OCI-M2 (cell line): ENCODE results near the gene C1orf167.

Experiments
- DNase-seq: peaks from one replicate; lab custom pipeline; 2025; ENCODE audit not compliant: unreplicated experiment; lab: John Stamatoyannopoulos, UW

C1orf167 gene

DNA sequence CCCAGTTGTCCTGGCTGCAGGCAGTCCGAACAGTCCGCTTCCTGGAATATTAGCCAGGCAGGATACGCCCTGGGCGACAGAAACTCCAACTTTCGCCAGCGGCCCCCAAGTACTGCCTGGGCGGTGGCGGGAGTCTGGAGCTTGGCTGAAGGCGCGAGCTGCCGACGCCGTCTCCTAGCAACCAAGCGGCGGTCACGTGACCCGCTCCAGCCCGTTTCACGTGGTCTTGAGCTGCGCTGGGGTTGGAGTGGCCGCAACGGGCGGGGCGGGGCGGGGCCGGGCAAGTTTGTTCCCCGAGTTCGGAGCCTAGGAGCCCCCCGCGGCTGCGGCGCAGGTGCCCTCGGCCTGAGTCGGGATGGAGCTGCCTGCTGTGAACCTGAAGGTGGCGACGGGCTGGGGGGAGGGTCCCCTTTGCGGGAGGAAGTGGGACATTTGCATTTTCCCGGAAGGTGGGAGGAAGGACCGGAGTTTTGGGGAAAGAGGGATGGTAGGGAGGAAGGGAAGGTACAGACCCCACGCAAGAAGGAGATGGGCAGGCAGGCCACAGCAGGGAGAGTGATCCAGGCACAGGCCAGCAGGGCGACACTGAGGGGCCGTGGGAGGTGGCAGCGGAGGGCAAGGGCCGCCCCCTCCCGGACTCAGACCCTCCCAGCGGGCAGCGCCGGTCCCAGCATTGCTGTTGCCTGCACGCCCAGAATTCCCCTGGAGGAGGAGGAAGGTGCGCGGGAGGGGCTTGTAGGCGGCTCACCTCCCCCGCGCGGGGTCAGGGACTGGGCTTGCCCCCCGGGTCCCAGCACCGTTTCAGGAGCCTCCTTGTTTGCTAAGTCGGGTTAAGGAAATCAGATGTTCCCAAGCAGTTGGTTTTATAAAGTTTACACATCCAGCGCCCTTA lies 25.9 kb upstream of the C1orf167 start, which contains the start of gene AGTRAP:
TSS of gene AGTRAP (plus strand) at position 283 of the 892 bp plus-strand sequence. CDS start at position 356, 73 bp downstream.
- no peak for DNase-seq

DNA sequence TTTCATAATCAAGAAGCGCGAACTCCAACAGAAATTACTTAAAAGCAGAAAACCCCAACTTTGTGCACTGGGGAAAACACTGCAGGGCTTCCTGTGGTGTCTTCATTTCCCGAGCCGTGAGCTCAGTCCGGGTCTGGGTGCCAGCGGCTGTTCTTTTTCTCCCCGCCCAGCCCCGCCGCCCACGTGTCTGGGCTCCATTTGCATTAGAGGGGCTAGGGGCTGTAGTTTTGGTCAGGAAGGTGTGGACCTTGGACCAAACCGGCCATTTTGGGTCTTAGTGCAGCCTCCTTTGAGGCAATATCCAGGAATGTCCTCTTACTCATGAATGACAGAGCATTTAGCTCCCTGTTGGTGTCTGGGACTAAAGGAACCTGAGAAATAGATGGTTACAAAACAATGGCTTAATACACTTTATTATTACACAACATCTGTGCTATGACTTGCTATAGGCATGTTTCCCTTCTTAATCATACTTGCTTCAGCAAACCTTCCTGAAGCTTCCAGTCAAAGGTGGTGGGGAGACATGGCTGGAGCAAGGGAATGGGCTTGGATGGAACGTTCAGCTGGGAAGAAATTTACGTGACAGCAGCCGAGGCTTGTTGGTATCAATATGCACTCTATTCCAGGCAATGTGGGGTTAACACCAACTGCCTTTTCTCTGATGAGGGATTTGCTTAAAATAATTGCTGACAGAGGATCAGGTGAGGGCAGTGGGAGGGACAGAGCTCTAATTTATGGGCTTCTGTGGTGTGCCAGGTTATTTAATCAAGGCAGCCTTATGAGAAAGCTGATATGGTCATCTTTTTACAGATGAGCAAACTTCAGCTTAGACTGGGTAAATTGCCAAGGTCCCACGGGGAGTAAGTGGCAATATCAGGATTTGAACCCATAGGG lies 25.0 kb upstream of the C1orf167 start:
- no peak for DNase-seq

DNA sequence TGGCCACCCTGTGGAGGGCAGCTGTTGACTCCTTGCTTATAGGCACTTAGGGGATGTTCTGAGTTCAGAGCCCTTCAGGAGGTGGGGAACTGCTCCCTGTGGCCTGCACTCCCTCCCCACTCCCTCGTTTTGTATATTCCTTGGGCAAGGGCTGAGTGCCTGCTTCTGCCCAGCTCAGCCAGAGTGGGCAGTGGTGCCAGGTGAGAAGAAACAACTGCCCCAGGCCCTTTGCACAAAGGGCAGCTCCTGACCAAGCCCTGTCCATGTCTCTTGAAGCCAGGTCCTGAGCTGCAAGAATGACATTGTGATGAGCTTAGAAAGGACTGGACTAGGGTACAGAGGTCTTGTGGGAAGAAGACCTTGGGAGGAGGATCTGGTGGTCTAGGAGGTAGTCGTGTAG lies 23.9 kb upstream of the C1orf167 start:
- DNase-seq: no peak

DNA sequence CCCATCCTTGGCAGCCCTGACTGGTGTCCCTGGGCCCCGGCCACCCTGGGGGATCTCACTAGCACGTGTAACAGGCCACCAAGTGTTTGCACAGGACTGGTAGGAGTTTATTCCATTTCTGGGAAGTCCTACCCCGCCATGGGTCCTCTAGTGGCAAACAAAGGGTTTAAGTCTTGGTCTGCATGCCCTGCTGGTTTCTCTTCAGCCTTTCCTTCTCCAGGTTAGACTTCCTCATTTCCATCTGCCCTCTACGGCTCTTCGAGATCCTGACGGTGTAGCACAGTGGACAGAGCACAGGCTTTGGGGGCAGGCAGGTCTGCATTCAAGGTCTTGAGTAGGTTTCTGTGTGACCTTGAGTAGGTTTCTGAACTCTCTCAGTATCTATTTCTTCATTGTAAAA lies 23.2 kb upstream of the C1orf167 start:
- DNase-seq: no peak

DNA sequence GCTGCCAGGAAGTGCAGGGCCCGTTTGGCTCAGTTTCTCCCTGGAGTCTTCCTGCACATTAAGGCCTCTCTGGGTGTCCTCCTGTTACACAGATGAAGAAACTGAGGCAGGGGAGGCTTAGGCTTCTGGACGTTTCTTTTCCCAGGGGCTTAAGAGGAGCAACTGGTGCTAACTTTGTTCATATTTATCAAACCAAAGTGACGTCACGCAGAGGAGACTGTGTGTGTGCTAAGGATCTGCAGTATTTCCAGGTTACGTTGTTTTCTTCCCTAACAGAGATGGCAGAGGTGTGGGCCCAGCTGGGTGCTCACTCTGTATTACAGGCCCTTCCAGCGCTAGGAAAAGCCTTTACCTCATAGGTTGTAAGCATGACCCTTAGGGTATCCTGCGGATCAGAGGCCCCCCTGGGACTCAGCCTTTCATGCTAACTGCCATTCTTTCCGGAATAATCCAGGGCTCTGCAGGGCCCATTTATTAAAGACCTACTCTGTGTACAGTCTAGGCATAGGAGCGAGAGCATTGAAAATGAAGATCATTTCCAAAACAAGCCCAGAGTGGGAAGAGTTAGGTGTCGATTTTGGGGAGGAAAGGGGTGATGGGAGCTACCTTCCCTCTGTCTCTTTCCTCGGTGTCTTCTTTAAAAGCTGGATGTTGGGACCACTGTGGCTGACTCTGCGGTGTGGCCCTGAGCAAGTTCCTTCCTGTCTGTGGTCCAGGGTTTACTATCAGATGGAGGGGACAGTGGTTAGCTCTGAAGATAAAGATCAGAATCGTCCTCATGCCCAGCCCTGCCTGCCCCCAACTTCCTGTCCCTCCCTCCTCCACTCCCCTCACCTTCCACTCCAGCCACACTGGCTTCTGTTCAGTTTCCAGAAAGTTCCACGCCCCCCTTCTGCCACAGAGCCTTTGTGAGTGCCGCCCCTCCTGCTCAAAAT lies 21.5 kb upstream of the C1orf167 start:
- DNase-seq: no peak

DNA sequence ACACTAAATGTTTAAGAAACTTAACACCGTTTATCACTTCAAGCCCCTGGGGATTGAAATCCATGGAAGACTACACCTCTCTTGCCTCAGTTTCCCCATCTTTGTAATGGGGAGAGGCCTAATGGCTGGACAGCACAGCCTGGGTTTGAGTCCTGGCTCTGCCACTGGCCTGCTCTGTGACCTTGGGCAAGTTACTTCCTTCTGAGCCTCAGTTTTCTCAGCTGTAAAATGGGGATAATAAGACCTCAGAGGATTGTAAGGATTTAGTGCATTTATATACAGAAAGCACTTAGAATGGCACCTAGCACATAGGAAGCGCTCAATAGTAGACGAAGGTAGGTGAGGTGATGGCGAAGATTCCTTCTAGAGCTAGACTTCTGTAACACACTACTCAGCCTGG lies 20.5 kb upstream of the C1orf167 start:
- DNase-seq: no peak

DNA sequence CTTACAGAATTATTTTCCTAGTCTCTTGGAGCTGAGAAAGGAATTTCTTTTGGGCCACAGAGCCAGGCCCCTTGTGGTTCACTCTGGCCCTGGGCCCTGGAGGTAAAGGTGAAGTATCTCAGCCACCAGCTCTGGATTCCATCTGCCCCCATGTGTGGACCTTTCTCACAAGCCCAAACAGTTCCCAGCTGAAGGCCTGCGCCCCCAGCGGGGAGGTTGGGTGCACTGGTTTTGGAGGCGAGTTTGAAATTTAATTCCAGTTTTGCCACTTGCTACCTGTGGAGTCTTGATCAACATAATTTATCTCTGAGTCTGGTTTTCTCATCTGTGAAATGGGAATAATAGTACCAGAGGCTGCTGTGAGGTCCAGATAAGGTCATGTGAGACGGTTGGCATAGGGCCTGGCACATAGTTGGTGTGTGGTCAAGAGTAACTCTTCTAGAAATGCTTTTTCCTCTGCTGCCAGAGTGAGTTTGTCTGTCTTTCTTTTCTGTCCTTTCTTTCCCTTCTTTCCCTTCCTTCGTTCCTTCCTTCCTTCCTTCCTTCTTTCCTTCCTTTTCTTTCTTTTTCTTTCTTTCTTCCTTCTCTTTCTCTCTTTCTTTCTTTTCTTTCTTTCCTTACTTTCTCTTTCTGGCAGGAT lies 20.0 kb upstream of the C1orf167 start:
- no peak for DNase-seq

DNA sequence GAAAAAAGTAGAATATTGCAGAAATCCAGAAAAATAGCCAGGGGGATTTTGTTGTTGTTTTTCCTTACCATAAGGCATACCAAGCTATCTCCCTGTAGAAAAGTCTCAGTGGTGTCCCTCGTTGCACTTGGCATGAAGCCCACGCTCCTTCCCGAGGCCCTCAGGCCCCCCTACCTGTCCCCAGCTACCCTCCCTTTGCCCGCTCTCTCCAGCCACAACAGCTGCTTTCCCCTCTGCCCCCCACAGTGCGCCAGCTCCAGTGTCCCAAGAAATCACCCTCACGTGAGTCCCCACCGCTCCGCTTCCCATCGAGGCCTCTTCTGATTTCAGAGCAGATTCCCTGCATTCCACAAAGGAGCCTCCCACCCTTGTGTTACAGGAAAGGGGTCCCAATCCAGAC lies 17.7 kb upstream of the C1orf167 start:
- no peak for DNase-seq

DNA sequence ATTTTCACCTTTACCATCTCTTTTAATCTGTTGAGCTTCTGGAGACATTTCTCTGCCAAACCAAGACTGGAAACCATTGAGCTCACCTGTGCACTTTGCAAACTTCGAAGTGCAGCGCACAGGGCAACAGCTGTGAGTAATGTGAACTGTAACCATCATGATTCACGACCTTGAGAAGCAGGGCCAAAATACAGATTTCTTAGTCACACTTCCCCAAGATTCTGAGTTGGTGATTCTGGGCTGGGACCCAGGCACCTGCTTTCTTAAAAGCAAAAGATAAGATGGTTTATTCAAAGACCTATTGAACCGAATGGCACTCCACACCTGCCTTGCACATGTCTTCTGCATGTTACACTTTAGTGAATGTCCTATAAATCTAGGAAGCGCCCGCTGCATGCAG lies 15.9 kb upstream of the C1orf167 start:
- no peak for DNase-seq

DNA sequence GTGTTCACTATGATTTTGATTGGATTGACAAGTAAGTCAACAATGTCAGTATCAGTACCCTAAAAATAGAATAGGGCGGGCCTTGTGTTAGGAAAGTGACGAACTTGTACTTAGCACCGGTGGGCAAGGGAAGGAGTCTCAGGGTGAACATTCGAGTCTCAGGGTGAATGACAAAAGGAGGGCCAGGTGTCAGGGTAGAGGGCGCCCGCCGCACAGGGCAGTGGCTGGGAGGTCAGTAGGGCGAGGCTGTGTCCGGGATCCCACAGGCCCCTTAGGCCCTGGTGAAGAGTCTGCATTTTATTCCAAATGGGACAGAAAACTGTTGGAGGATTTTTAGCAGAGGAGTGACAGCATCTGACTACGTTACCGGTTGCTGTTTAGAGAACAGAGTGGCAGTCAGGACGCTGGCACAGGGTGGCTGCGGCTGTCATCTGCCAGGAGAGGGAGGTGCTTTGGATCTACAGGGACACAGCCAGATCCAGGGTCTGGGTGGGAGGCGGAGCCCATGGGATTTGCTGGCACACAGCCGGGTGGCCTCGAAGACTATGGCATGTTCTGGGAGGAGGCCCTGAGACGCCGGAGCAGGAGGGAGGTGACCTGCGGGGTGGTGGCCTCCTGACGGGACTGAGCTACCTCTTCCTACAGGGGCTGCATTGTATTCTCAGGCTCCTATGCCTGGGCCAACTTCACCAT lies 15.1 kb upstream of the C1orf167 start:
- DNase-seq: no peak

DNA sequence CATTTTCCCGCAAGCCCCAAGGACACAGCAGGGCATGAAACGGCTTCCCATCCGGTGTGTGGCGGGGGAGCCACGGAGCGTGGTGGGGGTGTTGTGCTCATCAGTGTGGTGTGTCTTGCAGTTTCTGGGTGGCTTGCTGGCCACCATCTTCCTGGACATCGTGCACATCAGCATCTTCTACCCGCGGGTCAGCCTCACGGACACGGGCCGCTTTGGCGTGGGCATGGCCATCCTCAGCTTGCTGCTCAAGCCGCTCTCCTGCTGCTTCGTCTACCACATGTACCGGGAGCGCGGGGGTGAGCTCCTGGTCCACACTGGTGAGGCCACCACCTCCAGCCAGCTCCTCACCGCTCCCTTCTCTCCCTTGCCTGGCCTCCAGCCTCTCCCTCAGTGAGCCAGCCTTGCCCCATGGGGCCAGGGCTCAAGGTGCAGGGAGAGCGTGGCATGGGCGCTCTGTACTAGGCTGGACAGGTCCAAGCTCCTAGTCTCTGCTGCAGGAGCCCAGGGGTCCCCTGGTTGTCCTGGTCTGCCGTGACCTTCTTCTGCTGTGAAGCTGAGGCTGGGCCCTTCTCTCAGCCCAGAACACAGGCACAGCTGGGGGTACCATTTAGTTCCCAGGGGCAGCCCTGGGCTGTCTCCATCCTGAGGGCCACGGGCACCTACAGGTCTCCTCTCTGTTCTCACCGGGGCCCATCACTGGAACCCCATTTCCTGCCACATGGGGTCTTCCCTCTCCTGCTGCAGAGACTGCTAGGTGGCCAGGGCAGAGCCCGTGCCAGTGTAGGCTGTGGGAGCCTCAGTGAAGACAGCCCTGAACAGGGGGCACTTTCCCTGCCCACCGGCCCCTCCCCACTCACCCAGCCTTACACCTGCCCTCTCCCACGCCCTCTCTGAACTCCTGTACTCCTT lies 13.4 kb upstream of the C1orf167 start:
- DNase-seq: no peak

DNA sequence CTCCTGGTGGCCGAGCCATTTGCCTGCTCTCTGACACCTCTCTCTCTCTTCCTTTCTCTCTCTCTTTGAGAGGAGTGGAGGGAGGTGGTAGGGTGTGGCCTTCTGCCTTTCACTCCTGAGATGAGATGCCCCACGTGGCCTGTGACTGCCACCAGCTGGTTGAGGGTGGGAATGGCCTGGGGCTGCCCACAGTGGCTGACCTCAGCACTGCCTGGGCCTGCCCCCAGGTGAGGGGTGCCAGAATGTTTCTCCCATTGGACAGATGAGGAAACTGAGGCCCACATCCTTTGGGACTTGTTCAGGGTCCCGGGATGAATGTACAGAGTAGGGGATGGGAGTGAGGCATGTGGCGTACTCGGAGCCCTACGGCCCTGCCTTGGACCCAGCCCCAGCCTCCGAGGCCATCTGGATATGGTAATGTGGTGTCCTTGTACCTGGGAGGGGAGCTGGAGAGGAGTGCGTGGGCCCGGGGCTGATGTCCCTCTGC lies 12.7 kb upstream of the C1orf167 start:
- no peak for DNase-seq

DNA sequence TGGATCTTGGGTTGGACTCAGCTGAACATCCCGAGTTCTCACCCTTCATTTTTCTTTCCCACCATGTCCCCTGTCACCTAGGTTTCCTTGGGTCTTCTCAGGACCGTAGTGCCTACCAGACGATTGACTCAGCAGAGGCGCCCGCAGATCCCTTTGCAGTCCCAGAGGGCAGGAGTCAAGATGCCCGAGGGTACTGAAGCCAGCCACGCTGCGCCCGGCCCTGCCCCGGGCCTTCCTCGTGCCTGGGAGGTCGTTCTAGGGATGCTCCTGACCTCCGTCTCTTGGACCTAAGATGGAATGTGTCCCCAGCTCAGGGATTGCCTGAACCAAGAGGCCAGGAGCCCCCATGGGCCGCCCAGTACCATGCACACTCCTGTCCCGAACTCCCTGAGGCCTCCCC lies 12.0 kb upstream of the C1orf167 start:
- no peak for DNase-seq

DNA sequence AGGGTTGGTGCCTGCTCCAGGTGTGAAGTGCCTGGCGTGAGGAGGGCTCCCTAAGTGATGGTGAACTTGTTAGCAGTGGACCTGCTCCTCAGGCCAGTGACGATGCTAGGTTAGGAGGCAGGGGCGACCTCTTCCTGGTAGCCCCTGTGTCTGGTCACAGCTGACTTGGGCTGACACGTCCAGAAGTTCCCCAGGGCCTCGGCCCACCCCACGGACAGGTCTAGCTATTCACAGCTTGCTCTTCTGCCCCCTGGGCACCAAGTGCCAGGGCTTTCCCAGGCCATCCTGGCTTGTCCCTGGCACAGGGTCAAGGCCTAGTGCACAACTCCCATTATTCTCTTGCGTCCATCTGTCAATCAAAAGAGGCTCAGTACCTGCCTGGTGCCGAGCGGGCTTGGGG lies 10.9 kb upstream of the C1orf167 start:
- no peak for DNase-seq

DNA sequence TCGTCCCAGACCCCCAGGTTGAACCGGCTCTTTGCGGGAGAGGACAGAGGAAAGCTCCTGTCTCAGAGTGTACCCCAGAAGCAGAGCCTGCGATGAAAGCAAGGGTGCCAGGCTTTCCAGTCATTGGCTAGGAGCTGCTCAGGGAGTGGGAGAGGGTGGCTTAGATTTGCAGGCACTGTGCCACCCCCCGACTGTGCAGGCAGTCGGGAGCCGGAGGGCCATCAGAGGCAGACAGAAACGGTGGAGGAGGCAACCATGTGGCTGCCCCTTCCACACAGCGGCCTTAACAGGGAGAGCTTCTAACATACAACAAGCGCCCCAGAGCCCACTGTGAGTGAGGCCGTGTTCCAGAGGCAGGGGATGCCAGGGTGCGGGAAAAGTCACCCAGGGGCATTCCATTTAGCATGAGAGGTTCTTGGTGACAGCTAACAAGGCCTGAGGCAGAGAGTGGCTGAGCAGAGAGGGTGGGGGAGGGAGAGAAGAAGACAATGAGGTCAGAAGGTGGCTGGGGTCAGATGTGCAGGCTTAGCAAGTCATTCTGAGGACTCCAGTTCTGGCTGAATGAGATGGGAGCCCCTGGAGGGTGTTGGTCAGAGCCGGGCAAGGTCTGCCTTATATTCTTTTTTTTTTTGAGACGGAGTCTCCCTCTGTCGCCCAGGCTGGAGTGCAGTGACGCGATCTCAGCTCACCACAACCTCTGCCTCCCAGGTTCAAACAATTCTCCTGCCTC lies 9.5 kb upstream of the C1orf167 start:
- DNase-seq: no peak

DNA sequence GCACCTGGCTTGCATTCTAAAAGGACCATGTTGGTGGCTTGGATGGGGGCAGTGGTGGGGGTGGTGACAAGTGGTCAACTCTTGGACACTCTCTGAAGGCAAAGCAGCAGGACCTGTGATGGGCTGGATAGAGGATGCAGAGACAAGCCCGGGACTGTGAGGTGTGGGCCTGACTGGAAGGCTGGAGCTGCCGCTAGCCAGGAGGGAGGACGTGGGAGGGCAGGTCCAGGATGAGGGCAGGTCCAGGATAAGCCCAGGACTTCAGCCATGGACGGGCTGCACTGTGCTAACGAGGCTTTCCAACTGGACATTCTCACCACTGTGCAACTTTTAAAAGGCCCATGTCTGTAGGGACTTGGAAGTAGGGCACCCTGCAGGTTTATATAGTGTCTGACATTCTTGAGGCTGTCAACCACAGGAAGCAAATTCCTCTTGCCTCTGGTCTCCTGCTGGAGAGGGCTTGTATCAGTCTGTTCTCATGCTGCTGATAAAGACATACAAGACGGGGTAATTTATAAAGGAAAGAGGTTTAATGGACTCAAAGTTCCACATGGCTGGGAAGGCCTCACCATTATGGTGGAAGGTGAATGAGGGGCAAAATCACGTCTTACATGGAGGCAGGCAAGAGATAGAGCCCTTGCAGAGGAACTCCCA lies 8.3 kb upstream of the C1orf167 start:
- no peak for DNase-seq

DNA sequence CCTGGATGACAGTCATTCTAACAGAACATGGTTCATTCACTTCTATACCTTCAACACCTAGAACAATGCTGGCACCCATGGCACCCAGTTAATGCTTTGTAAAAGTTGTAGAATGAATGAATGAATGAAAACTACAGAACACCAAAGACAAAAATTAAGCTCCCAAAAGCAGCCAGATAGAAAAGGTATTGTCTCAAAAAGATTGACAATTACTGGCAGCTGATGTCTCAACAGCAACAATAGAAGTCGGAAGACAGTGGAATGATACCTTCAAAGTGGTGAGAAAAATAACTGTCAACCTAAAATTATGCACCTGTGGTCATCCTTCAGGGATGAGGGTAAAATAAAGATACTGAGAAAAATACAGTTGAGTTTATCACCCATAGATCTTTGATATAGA lies 4.9 kb upstream of the C1orf167 start:
- DNase-seq: no peak
